Lower leg skin (tissue), 3 donors: ENCODE data around the gene SHFL.

Source experiments
- CTCF ChIP-seq, 3 donors: fragments of 450-650 bp; IDR thresholded peaks; one replicate each; pipeline ENCODE4 v1.5.1; 2016; ENCODE audit warnings: antibody characterized with exemption in 3 of 3, mild to moderate bottlenecking in 3 of 3, moderate library complexity in 2 of 3
- POLR2A ChIP-seq, 2 donors: fragments of 450-650 bp; IDR thresholded peaks; one replicate each; pipeline ENCODE4 v1.6.1; 2016 to 2017; ENCODE audit warnings: antibody characterized with exemption in 2 of 2, mild to moderate bottlenecking in 1 of 2, moderate library complexity in 1 of 2

- TF ChIP-seq CTCF (IDR thresholded peaks at IDR 0.05), result no peak
- TF ChIP-seq POLR2A (IDR thresholded peaks at IDR 0.05), result no peak
These were observed 28.0 kb downstream of the SHFL start for GRCh38 chr19:10113964-10114650.
